ENCODE data around the gene CLASP1. TPM values are rescaled to one million over a fixed set of nuclear protein-coding genes. Genes with fewer than 3 reads are reported as not detected.

CLASP1 gene
- total and polyA plus RNA-seq, 2 donors (not counting 3 experiments of a cell fraction or from before 2014, with no cell fraction given), result 10.0 to 57.9 TPM

DNA sequence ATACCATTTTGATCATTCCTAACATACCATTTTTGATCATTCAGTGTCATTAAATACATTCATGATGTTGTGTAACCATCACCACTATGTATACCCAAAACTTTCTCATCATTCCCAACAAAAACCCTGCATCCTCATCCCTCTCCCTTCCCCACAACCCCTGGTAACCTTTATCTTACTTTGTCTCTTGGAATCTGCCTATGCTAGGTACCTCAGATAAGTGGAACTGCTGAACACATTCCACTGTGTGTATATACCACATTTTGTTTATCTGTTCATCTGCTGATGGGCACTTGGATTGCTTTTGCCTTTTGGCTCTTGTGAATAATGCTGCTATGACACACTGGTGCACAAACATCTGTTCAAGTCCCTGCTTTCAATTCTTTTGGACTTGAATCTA lies 280.4 kb downstream of the CLASP1 start:
- dilution Hi-C loops (cut with MboI; ENCODE audit: extremely low pct_ligation_motif_present, low sequenced_read_pairs) (no loop called here), intact Hi-C loops (cut with micrococcal nuclease) (no loop called here)
- CTCF ChIA-PET, result no interaction called here
- Histone ChIP-seq H3K4me3 (replicated peaks in 1 of 3; ENCODE audit: insufficient read depth in 1 of 3, low read depth in 1 of 3, low read length in 3 of 3) (no peak overlapping the region), H3K79me2 (ENCODE audit: control insufficient read depth, insufficient read depth, low read length) (no peaks in the 10 kb centered on the region), H3K4me1 (ENCODE audit: control insufficient read depth, extremely low read depth, insufficient read depth, low read length) (peaks cover 18% of the 10 kb centered on the region), H3K27me3 (ENCODE audit: control insufficient read depth in 2 of 2, insufficient read depth in 2 of 2, low read length in 2 of 2) (no peaks in the 10 kb centered on the region), H3K9me3 (replicated peaks; ENCODE audit: control insufficient read depth, insufficient read depth, low read length) (no peaks in the 10 kb centered on the region), H2AFZ (ENCODE audit: low read depth, low read length) (no peak overlapping the region), H4K20me1 (replicated peaks; ENCODE audit: control insufficient read depth, extremely low read depth, insufficient read depth, low read length) (no peaks in the 10 kb centered on the region), H3K4me2 (ENCODE audit: insufficient read depth, low read length) (no peak overlapping the region), H3K9ac (replicated peaks; ENCODE audit: extremely low read depth, insufficient read depth, low read length) (no peak overlapping the region), H3K36me3 (ENCODE audit: control insufficient read depth in 2 of 2, extremely low read depth in 1 of 2, insufficient read depth in 2 of 2, low read length in 2 of 2) (peaks cover 7 to 10% of the 10 kb centered on the region in 2 experiments), H3K9me1 (replicated peaks; ENCODE audit: control insufficient read depth, extremely low read depth, insufficient read depth, low read length) (no peaks in the 10 kb centered on the region), H3K27ac (ENCODE audit: insufficient read depth, low read depth, low read length) (no peak overlapping the region)
- TF ChIP-seq EZH2 (IDR thresholded peaks at IDR 0.05; ENCODE audit: borderline replicate concordance, low read depth, low read length, severe bottlenecking), result no peak
- no peak for TF ChIP-seq MYC (IDR thresholded peaks at IDR 0.05; ENCODE audit: low read depth, low read length)
- TF ChIP-seq JUN (IDR thresholded peaks at IDR 0.05; ENCODE audit: borderline replicate concordance, insufficient read depth, insufficient read length, low read depth), result no peak
- TF ChIP-seq, protein P1, sequence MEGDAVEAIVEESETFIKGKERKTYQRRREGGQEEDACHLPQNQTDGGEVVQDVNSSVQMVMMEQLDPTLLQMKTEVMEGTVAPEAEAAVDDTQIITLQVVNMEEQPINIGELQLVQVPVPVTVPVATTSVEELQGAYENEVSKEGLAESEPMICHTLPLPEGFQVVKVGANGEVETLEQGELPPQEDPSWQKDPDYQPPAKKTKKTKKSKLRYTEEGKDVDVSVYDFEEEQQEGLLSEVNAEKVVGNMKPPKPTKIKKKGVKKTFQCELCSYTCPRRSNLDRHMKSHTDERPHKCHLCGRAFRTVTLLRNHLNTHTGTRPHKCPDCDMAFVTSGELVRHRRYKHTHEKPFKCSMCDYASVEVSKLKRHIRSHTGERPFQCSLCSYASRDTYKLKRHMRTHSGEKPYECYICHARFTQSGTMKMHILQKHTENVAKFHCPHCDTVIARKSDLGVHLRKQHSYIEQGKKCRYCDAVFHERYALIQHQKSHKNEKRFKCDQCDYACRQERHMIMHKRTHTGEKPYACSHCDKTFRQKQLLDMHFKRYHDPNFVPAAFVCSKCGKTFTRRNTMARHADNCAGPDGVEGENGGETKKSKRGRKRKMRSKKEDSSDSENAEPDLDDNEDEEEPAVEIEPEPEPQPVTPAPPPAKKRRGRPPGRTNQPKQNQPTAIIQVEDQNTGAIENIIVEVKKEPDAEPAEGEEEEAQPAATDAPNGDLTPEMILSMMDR (IDR thresholded peaks at IDR 0.05; ENCODE audit: extremely low read depth in 1 of 2, insufficient read depth in 1 of 2, low read depth in 1 of 2, low read length in 2 of 2), result no peak
- no peak for TF ChIP-seq POLR2A (IDR thresholded peaks at IDR 0.05; ENCODE audit: low read depth, low read length)
- no peak for TF ChIP-seq GATA2 (IDR thresholded peaks at IDR 0.05; ENCODE audit: insufficient read depth, insufficient read length, low read depth, low read length)
- TF ChIP-seq, protein P2, sequence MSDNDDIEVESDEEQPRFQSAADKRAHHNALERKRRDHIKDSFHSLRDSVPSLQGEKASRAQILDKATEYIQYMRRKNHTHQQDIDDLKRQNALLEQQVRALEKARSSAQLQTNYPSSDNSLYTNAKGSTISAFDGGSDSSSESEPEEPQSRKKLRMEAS (IDR thresholded peaks at IDR 0.05; ENCODE audit: insufficient read depth, insufficient read length), result no peak
- no peak for TF ChIP-seq POLR2AphosphoS5 (IDR thresholded peaks at IDR 0.05; ENCODE audit: insufficient read depth, low read depth, low read length)
- DNase-seq (ENCODE audit: low read depth, low spot score) (no peak), FAIRE-seq (no peak)
- POLR2A ChIA-PET, result no interaction called here
- BruUV-seq (replicated peaks), result no TSS peak

All from endothelial cell of umbilical vein (primary cell).